Measurements from ENCODE around the gene PPP2R5D. TPM values are rescaled to one million over a fixed set of nuclear protein-coding genes. Genes with fewer than 3 reads are reported as not detected.
"Not testable (repeated sequence)": the region's sequence is repeated elsewhere in the genome, so short reads cannot be mapped to it uniquely, and the experiment has no call there.

The PPP2R5D gene
- total RNA-seq (2014; rRNA removed; shearing (Covaris generic)) = 63.0 and 73.4 TPM in 2 replicates

DNA sequence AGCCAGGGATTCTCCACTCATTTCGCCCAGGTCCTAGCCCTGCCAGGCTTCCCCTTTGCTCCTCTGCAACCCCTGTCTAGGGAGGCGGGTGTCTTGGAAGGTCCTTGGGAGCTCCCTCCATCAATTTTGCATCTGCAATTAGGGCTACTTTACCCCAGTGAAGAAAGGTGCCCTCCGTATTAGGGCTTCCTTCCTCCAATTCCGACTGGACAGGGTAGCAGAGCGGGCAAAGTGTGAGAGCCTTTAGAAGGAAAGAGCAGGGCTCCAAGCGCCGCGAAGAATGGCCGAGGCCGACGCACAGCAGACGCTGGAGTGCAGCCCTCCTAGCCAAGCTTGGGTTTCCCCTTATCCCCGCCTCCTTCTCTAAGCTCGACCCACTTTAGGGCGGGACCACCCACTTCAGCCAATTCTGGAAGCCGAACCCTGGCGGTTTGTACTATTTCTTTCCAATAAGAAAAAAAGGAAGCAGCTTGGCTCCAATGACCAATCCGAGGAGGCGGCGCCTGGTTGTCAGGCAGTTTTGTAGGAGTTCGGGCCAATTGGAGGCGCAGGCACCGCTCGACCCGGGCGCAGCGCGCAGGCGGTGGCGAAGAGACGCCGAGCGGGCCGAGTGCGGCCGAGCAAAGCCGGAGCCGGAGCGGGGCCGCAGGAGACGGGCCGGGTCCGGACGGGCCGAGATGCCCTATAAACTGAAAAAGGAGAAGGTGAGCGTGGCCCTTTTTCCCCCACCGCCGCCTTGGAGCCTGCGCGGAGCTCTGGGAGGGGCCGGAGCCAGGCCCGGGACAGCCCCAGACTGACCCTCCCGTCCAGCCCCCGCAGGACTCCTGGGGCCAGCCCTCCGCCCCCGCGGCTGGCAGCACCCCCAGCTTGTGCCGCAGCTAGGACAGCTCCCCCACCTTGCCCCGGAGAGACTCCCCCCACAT is at the start of gene PPP2R5D:
Gene PPP2R5D (plus strand): TSS at position 570 of the 923 bp plus-strand sequence. CDS start 108 bp downstream, at position 678.
- DNase-seq (ENCODE audit: low read depth) = peak; percentile 99

DNA sequence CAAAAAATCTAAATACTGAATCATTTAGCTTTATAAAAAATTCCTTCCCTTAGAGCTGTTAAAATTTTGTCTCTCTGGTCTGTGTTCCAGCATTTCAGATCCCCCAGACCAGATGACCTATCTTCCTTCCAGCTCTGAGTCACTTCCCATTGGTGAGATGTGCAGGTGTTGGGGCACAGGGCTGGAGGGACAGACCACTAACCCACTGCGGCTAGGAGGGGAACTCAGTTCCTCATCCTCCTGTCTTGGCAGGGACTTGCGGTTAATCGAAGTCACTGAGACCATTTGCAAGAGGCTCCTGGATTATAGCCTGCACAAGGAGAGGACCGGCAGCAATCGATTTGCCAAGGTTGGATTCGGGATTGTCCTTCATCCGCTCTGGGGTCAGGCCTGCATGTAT is 49.0 kb upstream of the PPP2R5D start:
- DNase-seq (ENCODE audit: low read depth) = no peak

GRCh38 chr6:42936398-42936797 is 48.0 kb upstream of the PPP2R5D start:
- no peak for DNase-seq (ENCODE audit: low read depth)

DNA sequence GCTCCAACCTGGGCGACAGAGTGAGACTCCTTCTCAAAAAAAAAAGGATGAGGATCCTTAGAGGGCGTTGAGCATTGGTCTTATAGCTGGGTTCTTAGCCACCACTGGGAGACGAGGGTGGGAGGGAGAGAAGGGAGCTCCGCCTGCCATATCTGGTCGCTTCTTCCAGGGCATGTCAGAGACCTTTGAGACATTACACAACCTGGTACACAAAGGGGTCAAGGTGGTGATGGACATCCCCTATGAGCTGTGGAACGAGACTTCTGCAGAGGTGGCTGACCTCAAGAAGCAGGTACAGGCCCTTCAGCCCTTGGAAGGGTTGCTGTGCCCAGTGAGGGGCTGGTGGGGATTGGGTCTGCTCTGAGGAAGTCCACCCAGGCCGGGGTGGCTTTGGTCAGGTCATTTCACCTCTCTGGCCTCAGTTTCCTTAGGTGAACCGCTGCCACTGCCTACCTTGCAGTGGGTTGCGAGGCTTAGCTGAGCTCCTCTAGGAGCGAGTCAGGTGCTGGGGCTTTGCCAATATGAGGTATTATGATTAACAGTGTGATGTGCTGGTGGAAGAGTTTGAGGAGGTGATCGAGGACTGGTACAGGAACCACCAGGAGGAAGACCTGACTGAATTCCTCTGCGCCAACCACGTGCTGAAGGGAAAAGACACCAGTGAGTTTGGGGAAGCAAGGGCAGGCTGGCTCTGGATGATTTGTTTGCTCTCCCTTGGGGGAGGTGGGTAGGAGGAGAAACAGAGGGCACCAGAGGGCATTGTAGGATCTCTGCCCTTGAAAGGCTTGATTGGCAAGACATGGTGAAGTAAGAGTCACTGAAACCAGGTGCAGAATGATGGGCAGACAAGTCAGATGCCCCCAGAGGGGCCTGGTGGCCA is 46.6 kb upstream of the PPP2R5D start:
- no peak for DNase-seq (ENCODE audit: low read depth)

DNA sequence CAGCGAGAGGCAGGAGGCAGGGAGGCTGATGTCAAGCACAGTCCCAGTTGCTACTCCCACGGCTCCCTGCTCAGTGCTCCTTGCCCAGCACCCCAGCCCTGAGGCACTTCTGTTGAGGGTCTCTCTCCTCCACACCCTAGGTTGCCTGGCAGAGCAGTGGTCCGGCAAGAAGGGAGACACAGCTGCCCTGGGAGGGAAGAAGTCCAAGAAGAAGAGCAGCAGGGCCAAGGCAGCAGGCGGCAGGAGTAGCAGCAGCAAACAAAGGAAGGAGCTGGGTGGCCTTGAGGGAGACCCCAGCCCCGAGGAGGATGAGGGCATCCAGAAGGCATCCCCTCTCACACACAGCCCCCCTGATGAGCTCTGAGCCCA is 46.0 kb upstream of the PPP2R5D start:
- DNase-seq (ENCODE audit: low read depth) = no peak

- no peak for DNase-seq (ENCODE audit: low read depth)
These were observed 45.2 kb upstream of the PPP2R5D start for GRCh38 chr6:42938987-42939809.

DNA sequence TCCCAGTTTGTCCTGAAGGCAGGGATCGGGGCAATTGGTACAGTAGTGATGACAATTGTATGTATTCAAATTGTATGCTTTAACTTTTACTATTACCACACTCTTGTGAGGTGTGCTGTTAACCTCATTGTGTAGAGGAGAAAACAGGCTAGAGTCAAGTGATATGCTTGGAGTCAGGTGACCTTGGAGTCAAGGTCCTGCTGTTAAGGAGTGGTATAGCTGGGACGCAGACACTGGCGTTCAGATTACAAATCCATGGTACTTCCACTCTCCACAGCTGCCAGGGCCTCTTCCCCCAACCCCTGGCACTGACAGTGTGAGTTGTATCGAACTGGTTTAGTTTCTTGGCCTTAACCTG is 44.6 kb upstream of the PPP2R5D start:
- DNase-seq (ENCODE audit: low read depth) = no peak

GRCh38 chr6:42940493-42941045 is 43.8 kb upstream of the PPP2R5D start:
- no peak for DNase-seq (ENCODE audit: low read depth)

DNA sequence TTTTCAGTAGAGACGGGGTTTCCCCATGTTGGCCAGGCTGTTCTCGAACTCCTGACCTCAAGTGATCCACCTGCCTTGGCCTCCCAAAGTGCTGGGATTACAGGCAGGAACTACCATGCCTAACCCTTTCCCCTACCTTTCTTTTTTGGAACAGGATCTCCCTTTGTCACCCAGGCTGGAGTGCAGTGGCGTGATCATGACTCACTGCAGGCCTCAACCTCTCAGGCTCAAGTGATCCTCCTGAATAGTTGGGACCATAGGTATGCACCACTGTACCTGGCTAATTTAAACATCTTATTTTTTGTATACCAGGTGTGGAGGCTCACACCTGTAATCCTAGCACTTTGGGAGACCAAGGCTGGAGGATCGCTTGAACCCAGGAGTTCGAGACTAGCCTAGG is 43.0 kb upstream of the PPP2R5D start:
- not testable (repeated sequence) for DNase-seq (ENCODE audit: low read depth)

- no peak for DNase-seq (ENCODE audit: low read depth)
These were observed 41.9 kb upstream of the PPP2R5D start for GRCh38 chr6:42942444-42942843.

- no peak for DNase-seq (ENCODE audit: low read depth)
These were observed 36.4 kb upstream of the PPP2R5D start for GRCh38 chr6:42947950-42948349.

GRCh38 chr6:42952389-42952788 is 32.0 kb upstream of the PPP2R5D start:
- DNase-seq (ENCODE audit: low read depth) = no peak

GRCh38 chr6:42954405-42954804 is 30.0 kb upstream of the PPP2R5D start:
- not testable (repeated sequence) for DNase-seq (ENCODE audit: low read depth)

- no peak for DNase-seq (ENCODE audit: low read depth)
These were observed 26.2 kb upstream of the PPP2R5D start for GRCh38 chr6:42958125-42958524.

DNA sequence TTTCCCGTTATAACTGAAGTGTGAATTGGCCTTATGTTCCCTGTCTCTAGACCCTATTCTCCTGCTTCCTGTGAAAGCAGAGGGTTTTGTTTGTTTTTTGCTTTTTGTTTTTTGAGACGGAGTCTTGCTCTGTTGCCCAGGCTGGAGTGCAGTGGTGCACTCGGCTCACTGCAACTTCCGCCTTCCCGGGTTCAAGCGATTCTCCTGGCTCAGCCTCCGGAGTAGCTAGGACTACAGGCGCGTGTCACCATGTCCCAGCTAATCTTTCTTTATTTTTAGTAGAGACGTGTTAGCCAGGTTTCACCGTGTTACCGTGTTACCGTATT is 24.5 kb upstream of the PPP2R5D start:
- no peak for DNase-seq (ENCODE audit: low read depth)

DNA sequence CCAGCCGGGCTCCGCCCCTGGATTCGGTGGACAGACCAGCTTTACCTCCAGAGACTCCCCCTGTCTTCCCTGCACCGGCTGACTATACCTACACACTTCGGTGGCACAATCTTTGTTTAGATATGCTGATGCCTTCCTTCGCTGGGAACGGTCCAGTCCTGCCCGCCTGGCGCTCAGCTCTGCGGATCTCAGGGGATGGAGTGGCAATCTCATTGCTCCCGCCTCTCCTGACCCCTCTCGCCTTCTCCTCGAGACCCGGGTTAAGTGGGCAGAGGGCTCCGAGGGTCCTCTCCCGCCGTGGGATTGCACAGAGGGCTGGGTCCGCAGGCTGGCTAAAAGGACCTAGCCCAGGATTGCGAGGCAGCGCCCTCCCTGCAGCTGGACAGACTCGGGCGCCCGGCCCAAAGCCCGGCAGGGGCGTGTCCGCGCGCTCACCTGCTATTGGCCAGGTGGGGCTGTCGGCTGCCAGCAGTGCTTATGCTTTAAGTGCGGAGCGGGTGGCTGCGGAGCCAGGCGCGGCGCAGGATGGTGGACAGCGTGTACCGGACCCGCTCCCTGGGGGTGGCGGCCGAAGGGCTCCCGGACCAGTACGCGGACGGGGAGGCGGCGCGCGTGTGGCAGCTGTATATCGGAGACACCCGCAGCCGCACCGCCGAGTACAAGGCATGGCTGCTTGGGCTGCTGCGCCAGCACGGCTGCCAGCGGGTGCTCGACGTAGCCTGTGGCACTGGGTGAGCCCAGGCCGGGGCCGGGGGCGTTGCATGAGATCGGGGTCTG is 23.9 kb upstream of the PPP2R5D start, which contains the start of gene GNMT:
Gene GNMT (plus strand): TSS at position 512 of the 777 bp plus-strand sequence. CDS start 14 bp downstream, at position 526.
- DNase-seq (ENCODE audit: low read depth) = peak; percentile 55

DNA sequence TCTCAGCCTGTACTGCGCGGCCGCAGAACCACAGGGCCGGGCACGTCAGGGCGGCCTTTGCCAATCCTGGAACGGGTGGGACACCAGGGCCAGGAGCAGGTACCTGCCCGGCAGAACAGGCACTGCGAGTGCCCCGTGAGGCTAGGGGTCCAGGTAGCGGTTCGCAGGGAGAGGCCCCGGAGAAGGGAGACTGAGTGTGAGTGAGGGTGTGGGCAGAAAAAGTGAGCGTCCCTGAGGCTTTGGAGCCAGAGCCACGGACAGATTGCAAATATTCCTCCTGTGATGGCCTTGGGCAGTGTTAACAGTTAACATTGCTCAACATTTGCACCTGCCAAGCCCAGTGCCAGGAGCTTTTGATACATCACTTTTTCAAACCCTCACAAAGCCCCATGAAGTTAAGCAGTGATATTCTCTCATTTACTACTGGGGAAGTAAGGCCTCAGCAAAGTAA is 23.3 kb upstream of the PPP2R5D start:
- DNase-seq (ENCODE audit: low read depth) = no peak

- DNase-seq (ENCODE audit: low read depth) = no peak
These were observed 22.3 kb upstream of the PPP2R5D start for GRCh38 chr6:42962096-42962495.

DNA sequence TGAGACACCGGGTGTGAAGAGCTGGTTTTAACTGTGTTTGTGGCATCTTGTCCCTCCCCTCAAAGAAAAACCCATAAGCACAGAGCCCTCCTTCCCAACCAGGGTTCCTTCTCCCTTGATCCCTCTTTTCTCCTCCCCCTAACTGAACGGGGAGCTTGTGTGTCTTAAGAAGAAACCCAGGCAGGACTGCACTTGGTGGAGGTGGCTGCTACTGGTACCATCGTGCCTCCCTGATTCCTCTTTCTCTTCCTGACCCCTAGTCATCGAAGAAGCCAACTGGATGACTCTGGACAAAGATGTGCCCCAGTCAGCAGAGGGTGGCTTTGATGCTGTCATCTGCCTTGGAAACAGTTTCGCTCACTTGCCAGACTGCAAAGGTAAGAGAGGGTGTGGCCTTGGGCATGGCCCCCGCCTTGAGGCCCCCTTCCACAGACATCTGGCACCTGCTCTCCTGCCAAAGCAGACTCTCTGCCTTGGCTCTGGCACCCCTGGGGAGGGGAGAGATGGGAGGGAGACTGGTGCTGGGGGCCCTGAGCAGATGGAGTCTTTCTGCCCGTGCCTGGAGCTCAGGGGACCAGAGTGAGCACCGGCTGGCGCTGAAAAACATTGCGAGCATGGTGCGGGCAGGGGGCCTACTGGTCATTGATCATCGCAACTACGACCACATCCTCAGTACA is 21.7 kb upstream of the PPP2R5D start:
- no peak for DNase-seq (ENCODE audit: low read depth)

Measured in Daoy (cell line).